ENCODE results near the gene RPL35. TPM values are rescaled to one million over a fixed set of nuclear protein-coding genes. Genes with fewer than 3 reads are reported as not detected.

RPL35 gene
- total RNA-seq (2014; rRNA removed; shearing (Covaris generic)) = 2,661 and 3,579 TPM in 2 replicates
- 3,523 and 4,118 TPM in 2 replicates for polyA plus RNA-seq (2014; cell fraction: nucleus; rRNA removed)

- DNase-seq (ENCODE audit: extremely low read depth, low read depth) = peak; percentile 91
Observed at GRCh38 chr9:124861342-124862229, at the start of gene RPL35, which contains the start of gene ARPC5L. TSS of gene RPL35 (minus strand) at chr9:124861957. CDS start at chr9:124861912, 45 bp downstream. TSS of gene ARPC5L (plus strand) at chr9:124862130. CDS start at chr9:124869291, 7,161 bp downstream.

GRCh38 chr9:124908098-124908497, 46.3 kb upstream of the RPL35 start:
- DNase-seq (ENCODE audit: extremely low read depth, low read depth) = no peak

DNA sequence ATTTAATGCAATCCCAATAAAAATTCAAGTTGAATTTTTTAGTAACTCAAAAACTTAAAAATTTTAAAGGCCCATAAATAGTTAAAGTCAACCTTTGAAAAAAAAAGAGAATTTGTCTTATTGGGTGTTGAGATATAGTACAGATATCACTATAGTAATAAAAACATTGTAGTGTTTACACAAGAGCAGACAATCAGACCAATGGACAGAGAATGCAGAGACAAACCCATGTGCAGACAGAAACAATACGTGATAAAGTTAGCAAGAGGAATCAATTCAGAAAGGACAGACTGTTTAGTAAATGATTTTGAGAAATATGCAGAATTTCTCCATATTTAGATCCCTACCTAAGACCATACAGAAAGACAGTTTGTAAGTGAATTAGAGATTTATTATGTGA, 45.2 kb upstream of the RPL35 start:
- no peak for DNase-seq (ENCODE audit: extremely low read depth, low read depth)

GRCh38 chr9:124899845-124900244, 38.1 kb upstream of the RPL35 start:
- no peak for DNase-seq (ENCODE audit: extremely low read depth, low read depth)

- DNase-seq (ENCODE audit: extremely low read depth, low read depth) = no peak
Observed at GRCh38 chr9:124897570-124898460, 36.1 kb upstream of the RPL35 start.

GRCh38 chr9:124894741-124895170, 33.0 kb upstream of the RPL35 start:
- peak; percentile 46 for DNase-seq (ENCODE audit: extremely low read depth, low read depth)

- no peak for DNase-seq (ENCODE audit: extremely low read depth, low read depth)
Observed at GRCh38 chr9:124894035-124894740, 32.4 kb upstream of the RPL35 start.

DNA sequence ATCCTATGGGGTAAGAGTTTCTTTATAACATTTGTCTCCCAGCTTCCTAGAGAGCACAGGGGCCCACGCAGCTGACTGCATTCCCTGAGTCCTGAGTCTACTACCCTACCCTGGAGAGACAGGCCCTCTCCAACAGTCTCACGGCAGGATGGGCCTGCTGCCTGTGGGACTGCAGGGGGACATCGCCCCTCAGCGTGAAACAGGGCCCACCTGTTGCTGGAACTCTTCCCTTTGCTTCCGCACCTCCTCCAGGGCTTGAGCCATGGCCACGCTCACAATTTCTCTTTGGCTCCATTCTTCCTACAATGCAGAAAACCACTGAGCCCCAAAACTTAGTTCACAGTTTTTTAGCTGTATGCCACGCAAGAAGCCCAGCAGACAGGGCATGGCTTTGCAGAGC, 28.4 kb upstream of the RPL35 start:
- no peak for DNase-seq (ENCODE audit: extremely low read depth, low read depth)

GRCh38 chr9:124889006-124889405, 27.2 kb upstream of the RPL35 start:
- DNase-seq (ENCODE audit: extremely low read depth, low read depth) = no peak

DNA sequence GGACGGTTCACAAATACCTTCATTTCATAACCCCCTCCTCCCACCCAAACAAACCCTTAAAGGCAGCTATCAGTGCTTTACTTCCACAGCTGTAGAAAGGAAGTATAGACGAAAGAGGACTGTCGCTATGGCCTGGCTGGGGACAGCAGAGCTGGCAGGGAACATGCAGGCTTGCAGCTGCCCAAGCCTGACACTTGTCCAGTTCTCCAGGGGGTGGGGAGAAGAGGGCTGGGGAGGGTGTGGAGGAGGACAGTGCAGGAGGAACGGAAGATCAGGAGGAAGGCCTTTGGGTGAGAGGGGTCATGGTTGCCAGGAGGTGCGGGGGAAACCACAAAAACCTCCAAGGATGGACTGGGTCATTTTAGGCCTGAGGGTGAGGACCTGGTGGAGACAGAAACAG, 26.1 kb upstream of the RPL35 start:
- no peak for DNase-seq (ENCODE audit: extremely low read depth, low read depth)

GRCh38 chr9:124886866-124887492, 25.2 kb upstream of the RPL35 start:
- no peak for DNase-seq (ENCODE audit: extremely low read depth, low read depth)

DNA sequence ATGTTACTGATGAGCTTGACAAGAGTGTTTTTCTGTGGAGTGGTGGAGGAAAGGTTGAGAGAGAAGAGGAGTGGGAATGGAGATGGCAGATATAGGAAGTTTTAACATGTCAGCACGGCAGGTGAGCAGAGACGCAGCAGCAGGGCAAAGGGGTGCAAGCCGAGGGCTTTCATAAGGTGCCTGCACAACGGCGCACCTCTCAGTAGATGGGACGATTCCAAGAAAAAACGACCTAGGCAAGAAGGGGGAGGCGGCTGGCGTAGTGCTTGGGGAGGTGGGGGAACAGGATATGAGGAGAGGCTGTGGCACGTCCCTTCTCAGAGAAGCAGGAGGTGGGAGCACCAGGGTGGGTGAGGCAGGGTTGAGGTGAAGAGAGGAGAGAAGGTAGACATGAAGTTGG, 24.7 kb upstream of the RPL35 start:
- DNase-seq (ENCODE audit: extremely low read depth, low read depth) = no peak

DNA sequence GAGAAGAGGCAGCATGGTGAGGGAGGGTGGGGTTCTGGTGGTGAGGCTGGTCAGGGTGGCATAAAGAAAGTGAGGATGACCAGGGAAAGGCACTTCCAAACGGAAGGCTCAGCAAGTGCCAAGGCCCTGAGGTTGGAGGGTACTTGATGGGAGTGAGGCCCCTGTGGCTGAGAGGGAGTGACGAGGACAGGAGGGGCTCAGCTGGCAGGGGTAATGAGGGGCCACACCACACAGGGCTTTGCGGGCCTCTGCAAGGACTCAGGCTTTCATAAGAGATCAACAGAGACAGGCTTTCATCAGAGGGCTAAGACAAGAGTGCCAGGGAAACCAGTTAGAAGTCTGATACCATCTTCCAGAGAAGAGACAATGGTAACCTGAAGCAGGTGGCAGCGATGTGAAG, 23.8 kb upstream of the RPL35 start:
- DNase-seq (ENCODE audit: extremely low read depth, low read depth) = no peak

DNA sequence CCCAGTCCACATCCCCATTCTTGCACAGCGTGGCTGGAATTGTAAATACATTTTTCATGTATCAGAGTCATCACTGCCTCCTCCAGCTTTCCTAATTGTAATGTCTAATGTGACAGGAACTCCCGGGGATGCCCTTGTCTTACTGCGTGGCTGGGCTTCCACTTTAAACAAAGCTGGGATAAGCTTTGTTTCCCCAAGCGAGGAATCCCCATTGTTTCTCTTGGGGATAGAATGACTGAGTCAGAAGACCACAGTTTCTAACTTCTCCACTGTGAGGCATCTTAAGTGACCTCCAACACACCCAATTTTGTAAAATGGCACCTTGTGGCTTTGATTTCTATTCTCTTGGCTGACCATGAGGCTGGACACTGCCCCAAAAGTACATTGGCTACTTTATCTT, 22.6 kb upstream of the RPL35 start:
- no peak for DNase-seq (ENCODE audit: extremely low read depth, low read depth)

- no peak for DNase-seq (ENCODE audit: extremely low read depth, low read depth)
Observed at GRCh38 chr9:124882231-124882630, 20.5 kb upstream of the RPL35 start.

- no peak for DNase-seq (ENCODE audit: extremely low read depth, low read depth)
Observed at GRCh38 chr9:124881138-124881743, 19.5 kb upstream of the RPL35 start.

- no peak for DNase-seq (ENCODE audit: extremely low read depth, low read depth)
Observed at GRCh38 chr9:124880501-124880900, 18.7 kb upstream of the RPL35 start.

DNA sequence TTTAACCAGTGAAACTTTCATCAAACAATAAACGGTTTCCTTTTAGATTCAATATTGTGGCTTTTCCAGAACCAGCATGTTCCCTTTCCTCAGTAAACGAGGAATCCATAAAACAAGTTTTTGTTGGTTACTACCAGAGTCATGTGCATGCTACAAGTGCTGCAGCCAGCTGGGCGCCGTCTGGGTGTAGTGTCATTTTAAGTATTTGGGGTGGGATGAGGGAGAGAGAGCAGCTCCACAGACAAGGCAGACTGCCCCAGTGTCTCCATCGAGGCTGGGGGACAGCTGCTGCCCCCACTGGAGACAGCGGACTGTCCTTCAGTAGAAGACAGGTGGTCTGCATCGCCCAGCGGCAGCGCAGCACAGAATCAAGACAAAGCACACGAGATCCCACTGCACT, 17.5 kb upstream of the RPL35 start:
- no peak for DNase-seq (ENCODE audit: extremely low read depth, low read depth)

DNA sequence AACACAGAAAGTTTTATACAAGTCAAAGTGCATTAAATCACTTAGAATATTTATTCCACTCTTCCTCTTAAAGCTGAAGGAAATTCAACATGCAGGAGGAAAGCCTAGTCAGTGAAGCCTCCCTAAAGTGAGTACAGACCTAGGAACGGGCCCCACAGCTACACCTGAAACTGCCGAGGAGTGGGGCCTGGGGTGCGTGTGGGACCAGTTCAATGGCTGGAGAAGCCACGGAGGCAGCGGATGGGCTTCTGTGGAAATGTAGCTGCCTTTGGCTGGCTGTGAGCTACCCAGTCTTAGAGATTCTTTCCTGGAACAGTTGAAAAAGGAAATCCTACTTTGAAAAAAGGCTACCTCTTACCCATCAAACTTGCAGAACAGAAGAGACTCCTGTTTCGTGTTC, 16.8 kb upstream of the RPL35 start:
- no peak for DNase-seq (ENCODE audit: extremely low read depth, low read depth)

DNA sequence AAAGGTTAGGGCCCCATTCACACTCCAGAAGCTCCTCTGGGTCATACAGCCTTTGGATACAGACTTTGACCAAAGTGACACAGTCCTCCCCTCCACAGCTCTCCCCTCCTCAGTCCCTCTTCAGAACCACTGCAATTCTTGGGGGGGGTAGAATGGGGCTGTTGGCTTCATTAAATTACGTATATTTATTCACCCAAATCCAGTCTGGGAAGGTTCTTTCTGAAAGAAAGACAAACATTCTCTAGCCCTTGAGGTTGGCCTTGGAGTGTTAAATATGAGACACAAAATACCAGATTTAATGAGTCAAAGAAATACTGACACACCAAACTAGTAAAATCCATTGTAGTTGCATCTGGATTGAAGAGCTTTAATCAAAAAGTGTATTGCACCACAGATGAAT, 16.3 kb upstream of the RPL35 start:
- DNase-seq (ENCODE audit: extremely low read depth, low read depth) = no peak

Measured in NCI-H460 (cell line).